GM19468 (cell line): ENCODE results near the gene CHRNB2.

Source experiments
- ATAC-seq: cut with Tn5 transposase; IDR thresholded peaks from one replicate; pipeline ENCODE4 v1.9.1; 2021; ENCODE audit warnings: mild to moderate bottlenecking, moderate library complexity, moderate number of reproducible peaks; ENCODE audit not compliant: unreplicated experiment; ENCODE audit errors: extremely low read depth

The CHRNB2 gene

DNA sequence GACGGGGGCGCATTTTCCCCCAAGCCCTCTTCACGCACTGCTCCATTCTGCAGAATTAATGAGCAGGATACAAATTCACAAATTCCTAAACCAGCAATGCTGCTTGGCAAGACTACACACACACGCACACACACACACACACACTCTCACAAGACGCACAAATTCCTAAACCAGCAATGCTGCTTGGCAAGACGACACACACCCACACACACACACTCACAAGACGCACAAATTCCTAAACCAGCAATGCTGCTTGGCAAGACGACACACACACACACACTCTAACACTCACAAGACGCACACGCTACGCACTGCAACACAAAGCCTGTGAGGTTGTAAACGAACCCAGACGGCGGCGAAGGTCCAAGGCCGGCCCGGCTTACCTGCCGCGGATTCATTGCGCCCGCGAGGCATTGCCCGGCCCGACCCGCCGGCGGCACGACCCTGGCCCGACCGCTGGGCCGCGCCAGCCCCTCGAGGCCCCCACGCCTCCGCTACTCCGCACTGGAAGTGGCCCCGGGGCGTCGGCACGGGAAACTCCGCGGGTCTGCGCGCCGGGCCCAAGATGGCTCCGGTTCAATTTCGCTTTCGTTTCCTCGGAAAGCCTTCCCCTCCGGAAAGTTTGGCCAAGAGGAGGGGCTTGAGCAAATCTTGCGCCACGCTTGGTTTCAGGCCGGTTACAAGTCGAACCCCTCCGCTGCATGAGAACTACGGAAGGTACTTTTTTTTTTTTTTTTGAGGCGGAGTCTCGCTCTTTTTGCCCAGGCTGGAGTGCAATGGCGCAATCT lies 40.2 kb downstream of the CHRNB2 start, which contains the start of gene ADAR:
TSS of gene ADAR (minus strand) at position 578 of the 788 bp plus-strand sequence. CDS start at position 398, 180 bp downstream.
- no peak for ATAC-seq

DNA sequence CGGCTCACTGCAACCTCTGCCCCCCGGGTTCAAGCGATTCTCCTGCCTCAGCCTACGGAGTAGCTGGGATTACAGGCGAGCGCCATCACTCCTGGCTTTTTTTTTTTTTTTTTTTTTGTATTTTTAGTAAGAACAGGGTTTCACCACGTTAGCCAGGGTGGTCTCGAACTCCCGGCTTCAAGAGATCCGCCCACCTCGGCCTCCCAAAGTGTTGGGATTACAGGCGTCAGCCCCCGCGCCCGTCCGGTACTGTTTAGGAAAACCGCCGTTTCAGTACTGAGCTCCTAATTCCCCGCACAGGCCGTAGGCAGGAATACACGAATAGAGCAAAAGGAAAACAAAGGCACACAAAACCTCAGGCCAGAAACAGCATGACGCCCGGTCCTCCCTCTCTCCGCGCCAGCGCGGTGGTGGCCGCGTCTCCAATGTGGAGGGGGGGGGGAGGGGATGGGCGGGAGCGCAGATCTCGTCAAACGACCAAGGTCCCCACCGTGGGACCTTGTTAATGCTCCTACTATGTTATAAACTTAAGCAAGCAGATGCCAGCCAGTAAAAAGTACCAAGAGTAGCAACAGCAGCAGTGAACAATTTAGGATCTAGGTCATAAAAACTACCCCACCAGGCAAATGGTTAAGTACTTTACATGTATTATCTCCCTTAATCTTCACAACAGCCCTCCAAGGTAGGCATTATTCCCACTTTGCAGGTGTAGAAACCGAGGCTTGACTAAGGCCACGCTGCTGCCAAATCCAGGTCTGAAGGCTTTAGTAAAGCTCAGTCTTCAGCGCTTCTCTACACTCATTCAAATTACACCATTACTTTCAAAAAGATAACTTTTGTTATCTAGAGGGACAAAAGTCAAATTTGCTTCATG lies 41.1 kb downstream of the CHRNB2 start:
- ATAC-seq, result no peak

GRCh38 chr1:154609398-154610380 lies 42.1 kb downstream of the CHRNB2 start:
- no peak for ATAC-seq

DNA sequence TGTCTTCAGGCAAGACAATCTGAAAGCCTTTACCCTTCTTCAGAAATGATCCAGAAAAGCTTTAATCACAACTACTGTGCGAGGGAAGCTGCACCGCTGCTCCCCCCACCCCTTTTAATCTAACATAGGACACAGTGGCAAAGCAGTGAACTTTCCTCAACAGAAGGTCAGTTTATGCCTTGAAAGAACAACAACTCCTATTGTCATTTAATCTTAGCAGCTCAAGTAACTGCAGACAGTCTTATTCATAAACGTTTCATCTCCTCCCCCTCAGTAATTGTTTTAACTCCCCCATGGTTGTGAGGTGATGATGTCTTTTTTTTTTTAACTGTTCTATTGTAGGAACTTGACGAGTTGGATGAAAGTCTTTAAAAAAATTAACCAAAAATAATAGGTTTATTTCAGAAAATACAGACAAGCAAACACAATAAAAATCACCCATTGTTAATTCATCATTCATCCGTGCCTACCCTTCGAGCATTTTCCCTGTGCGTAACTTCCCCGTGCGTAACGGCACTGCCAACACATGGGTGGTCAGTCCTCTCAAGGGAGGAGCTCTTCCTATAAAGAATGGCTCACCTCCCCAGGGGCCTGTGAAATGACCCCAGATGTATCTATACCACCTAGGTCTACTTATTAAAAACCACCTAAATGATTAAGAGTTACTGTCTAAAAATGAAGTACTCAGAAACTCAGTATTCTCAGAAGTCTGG lies 43.7 kb downstream of the CHRNB2 start:
- no peak for ATAC-seq

DNA sequence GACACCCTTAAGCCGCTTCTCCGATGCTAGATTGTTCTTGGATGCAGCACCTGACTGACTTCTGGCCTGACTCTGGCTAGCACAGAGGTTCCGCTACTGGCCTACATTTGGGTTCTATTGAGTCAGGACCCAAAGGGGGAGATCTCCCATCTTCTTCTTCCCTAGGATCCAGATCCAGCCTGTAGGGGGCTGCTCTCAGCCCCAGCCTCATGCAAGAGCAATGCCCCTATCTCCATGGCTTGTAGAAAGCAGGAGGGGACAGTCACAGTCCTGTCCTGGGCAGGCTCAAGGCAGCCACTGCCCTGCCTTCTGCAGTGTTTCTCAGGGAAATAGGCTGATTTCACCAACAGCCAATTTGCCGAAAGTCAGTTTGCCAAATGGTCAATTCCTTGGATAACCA lies 46.7 kb downstream of the CHRNB2 start:
- ATAC-seq, result no peak

- no peak for ATAC-seq
These were observed 47.3 kb downstream of the CHRNB2 start for GRCh38 chr1:154614901-154615300.

- ATAC-seq, result no peak
These were observed 47.8 kb downstream of the CHRNB2 start for GRCh38 chr1:154615411-154615810.

DNA sequence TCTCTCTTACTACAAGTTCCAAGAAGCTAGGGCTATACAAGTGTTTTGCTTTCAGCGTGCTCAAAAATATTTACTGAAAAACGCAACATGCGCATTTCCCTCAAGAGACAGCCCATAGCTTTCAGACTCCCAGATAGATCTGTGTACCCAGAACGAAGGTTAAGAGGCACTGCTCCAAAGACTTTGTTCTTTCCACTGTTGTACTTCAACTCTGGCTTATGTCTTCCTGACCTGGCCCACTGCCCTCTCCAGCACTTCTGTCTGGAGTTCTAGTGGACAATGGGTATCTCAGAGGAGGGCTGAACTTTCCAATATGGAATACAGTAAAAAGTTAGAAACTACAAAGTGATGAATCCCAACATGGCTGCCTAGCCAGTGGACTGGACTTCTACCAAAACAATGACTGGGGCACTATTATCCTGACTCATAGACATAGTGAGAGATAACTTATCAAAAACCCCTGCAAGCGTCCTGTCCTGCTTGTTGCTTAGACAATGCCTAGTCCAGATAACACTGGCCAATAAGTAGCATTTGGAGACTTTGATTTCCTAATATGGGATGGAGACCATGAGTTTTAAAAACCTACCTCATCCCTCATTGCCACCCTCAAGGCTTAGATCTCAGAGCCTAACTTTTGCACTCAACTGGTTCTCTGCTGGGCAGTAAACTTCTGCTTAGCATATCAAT lies 49.2 kb downstream of the CHRNB2 start:
- ATAC-seq, result no peak

GRCh38 chr1:154619181-154619948 lies 51.8 kb downstream of the CHRNB2 start:
- ATAC-seq, result no peak

DNA sequence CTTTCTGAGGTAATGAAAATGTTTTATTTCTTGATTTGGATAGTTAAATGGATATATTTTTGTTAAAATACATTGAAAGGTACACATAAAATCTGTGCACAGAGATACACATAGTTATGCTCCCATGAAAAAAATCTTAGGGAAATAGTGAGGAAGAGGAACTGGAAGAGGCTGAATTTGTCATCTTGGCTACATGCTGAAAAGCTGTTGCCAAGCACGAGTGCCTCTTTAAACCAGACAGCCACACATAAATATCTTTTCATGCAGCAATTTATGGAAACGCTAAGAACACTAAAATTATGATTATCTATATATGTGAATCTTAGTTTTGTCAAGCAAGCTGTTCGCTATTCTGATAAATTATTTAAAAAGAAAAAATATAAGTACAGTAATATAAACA lies 53.2 kb downstream of the CHRNB2 start:
- no peak for ATAC-seq

GRCh38 chr1:154621875-154622274 lies 54.3 kb downstream of the CHRNB2 start:
- ATAC-seq, result no peak

DNA sequence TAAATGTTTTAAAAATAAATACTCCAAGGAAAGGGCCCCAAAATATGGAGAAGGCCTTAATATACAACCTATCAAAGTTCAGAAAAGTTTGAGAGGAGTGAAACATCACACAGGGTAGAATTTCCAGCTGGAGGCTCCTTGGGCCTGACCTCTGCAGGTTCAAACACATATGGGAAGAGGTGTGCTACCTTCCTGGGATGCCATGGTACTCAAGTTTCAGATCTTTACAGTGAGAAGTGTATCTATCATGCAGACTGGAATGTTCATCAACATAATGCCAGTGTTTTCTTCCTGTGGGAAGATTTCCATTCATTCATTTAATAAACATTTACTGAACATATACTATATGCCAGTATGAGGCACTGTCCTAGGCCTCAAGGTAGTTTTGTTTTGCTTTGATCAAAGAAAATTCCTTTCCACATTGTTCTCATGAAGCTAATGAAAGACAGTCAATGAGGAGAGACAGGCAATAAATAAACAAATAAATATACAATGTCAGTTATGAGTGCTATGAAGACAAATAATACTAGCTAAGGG lies 55.0 kb downstream of the CHRNB2 start:
- no peak for ATAC-seq

GRCh38 chr1:154623358-154623757 lies 55.8 kb downstream of the CHRNB2 start:
- no peak for ATAC-seq

DNA sequence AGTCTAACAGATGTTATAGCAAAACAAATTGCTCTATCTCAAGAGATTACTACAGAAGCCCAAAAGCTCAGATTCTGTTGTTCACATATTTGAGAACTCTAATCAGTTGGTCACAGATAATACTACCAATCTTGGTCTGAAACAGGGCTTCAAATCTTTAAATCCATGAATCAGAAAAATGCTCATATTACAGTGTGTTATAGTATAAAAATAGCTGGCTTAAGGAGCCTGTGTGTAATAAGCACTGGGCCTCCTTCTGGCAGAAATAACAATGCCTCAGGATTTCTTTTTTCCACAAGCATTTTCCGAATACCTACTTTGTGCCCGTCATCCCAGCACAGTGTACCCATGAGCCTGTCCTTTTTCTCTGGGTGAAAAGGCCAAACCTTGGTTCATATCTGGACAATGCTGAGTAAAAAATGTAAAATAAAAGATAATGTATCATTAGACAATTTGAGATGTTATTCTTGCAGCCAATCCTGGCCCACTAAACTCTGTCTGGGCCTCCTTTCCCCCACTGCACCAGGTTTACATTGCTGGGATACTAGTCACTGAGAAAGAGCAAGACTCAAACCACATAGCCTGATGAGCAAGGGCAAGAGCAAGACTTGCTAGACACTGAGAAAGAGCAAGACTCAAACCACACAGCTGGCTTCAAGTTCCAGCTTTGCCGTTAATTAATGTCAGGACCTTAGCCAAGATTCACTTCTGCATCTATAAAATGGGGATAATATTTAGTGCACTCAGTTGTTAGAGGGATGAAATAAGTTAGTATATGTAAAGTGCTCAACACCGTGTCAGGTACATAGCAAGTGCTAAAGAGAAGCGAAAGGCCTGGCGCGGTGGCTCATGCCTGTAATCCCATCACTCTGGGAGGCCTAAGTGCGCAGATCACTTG lies 57.4 kb downstream of the CHRNB2 start:
- no peak for ATAC-seq

DNA sequence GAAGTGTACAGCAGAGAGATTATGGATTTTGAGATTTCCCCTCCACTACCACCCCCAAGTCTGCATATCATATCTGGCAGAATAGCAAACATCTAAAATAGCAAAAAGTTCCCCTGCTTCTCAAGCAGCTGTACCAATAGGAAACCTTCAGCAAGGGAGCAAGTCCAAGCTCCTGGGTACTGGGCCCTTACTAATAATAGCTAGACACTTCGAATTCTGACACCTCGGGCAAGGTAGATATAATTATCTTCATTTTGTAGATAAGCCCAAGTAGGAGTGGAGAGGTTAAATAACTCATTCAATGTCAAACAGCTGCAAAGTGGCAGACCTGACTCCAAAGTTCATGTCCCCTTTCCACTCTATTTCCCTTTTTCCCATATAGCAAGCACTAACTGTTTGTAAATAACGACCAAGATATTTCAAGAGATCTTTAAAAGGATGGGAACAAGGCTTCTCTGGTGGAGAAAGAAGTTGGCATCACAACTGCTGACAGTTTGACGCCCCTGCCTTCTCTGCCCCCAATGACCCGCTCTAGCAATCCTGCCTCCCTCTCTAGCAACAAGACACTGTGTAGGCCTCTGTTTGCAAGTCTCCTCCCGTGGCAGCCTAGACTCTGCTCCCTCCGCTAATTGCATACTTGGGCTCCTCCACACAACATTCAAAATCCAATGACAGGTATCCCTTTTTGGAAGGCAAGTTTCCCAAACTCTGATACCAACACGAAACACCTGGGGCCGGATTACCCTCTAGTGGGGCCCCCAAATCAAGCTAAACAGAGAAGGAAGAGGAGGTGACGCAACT lies 59.1 kb downstream of the CHRNB2 start:
- ATAC-seq, result no peak
